IMR-90 (cell line): ENCODE results near the gene VPS50. TPM values are rescaled to one million over a fixed set of nuclear protein-coding genes. Genes with fewer than 3 reads are reported as not detected.

Experiments used
- ATAC-seq: fragments of 200-7000 bp; cut with Tn5 transposase; 2 replicates; pipeline ENCODE4 v1.9.1; 2020; ENCODE audit warnings: low read depth, mild to moderate bottlenecking, moderate library complexity
- BruUV-seq: library from RNA; stranded (reverse); fragments of 400-500 nt; replicated peaks from 2 replicates; lab custom pipeline; 2021; lab: Mats Ljungman, UMichigan
- CTCF ChIA-PET: fragments of 300-600 bp; formaldehyde crosslinking; extraction: SDS; loops from one replicate; lab custom pipeline; 2021; ENCODE audit warnings: antibody characterized with exemption; lab: Yijun Ruan, JAX
- POLR2A ChIA-PET: fragments of 300-600 bp; sonication (Branson Sonifier 250); formaldehyde crosslinking; loops from one replicate; lab custom pipeline; 2022; ENCODE audit warnings: antibody characterized with exemption; ENCODE audit not compliant: unreplicated experiment; lab: Charles Lee
- DNase-seq: peaks from one replicate; pipeline ENCODE4 v3.0.0; 2013
- H2AFZ ChIP-seq: replicated peaks from 2 replicates; pipeline ENCODE3; 2013; ENCODE audit warnings: low read length, mild to moderate bottlenecking; ENCODE audit not compliant: poor library complexity
- H2AK5ac ChIP-seq: 2 replicates; pipeline ENCODE4 v1.6.1; 2013; ENCODE audit warnings: low read depth, low read length, inconsistent platforms
- H2AK9ac ChIP-seq: replicated peaks from 2 replicates; pipeline ENCODE3; 2013; ENCODE audit warnings: mild to moderate bottlenecking, low read depth, low read length, moderate library complexity; ENCODE audit not compliant: poor library complexity
- H2BK120ac ChIP-seq: 2 replicates; pipeline ENCODE4 v1.6.1; 2013; ENCODE audit warnings: low read depth, low read length, inconsistent platforms
- H2BK15ac ChIP-seq: 3 replicates; pipeline ENCODE4 v1.6.1; 2013; ENCODE audit warnings: low read depth, low read length, inconsistent platforms
- H2BK20ac ChIP-seq: 2 replicates; pipeline ENCODE4 v1.6.1; 2013; ENCODE audit warnings: low read depth, mild to moderate bottlenecking, inconsistent platforms, low read length, moderate library complexity
- H2BK5ac ChIP-seq: 2 replicates; pipeline ENCODE4 v1.6.1; 2013; ENCODE audit warnings: mild to moderate bottlenecking, low read depth, low read length, inconsistent platforms; ENCODE audit not compliant: poor library complexity, severe bottlenecking
- H3K14ac ChIP-seq: replicated peaks from 2 replicates; pipeline ENCODE4 v1.6.1; 2013; ENCODE audit warnings: low read depth, low read length, inconsistent platforms
- H3K18ac ChIP-seq: 2 replicates; pipeline ENCODE4 v1.6.1; 2013; ENCODE audit warnings: low read depth, low read length, control low read depth
- H3K23ac ChIP-seq: 2 replicates; pipeline ENCODE4 v1.6.1; 2013; ENCODE audit warnings: low read depth, low read length, inconsistent platforms
- H3K27ac ChIP-seq: 2 replicates; pipeline ENCODE4 v1.5.1; 2013; ENCODE audit warnings: mild to moderate bottlenecking, control low read depth, low read length; ENCODE audit not compliant: insufficient read depth
- H3K27me3 ChIP-seq: 2 replicates; pipeline ENCODE4 v1.6.1; 2013; ENCODE audit warnings: low read length; ENCODE audit not compliant: control insufficient read depth, insufficient read depth
- H3K36me3 ChIP-seq: 2 replicates; pipeline ENCODE4 v1.6.1; 2013; ENCODE audit warnings: low read length, mixed read lengths; ENCODE audit not compliant: control insufficient read depth, insufficient read depth
- H3K4ac ChIP-seq: 2 replicates; pipeline ENCODE4 v1.6.1; 2013; ENCODE audit warnings: low read depth, low read length, inconsistent platforms
- H3K4me1 ChIP-seq: 2 replicates; pipeline ENCODE4 v1.6.1; 2013; ENCODE audit warnings: low read length, mixed read lengths; ENCODE audit not compliant: control insufficient read depth, insufficient read depth
- H3K4me2 ChIP-seq: 2 replicates; pipeline ENCODE4 v1.6.1; 2013; ENCODE audit warnings: low read depth, mild to moderate bottlenecking, control low read depth, low read length, moderate library complexity
- H3K4me3 ChIP-seq: 2 replicates; pipeline ENCODE4 v1.5.1; 2013; ENCODE audit warnings: low read depth, mild to moderate bottlenecking, control low read depth, low read length, moderate library complexity; ENCODE audit not compliant: insufficient read depth
- H3K56ac ChIP-seq: 2 replicates; pipeline ENCODE4 v1.6.1; 2013; ENCODE audit warnings: low read length, inconsistent platforms; ENCODE audit not compliant: insufficient read depth; ENCODE audit errors: extremely low read depth
- H3K79me1 ChIP-seq, 2 experiments: 2 replicates each; pipeline ENCODE4 v1.6.1; 2013; ENCODE audit warnings: low read length in 2 of 2, inconsistent platforms in 1 of 2, low read depth in 1 of 2
- H3K9ac ChIP-seq: 2 replicates; pipeline ENCODE4 v1.6.1; 2013; ENCODE audit warnings: low read depth, low read length, control low read depth
- H3K9me1 ChIP-seq: 2 replicates; pipeline ENCODE4 v1.6.1; 2013; ENCODE audit warnings: low read length, inconsistent platforms; ENCODE audit not compliant: insufficient read depth
- H3K9me3 ChIP-seq: 2 replicates; pipeline ENCODE4 v1.6.1; 2013; ENCODE audit warnings: low read length; ENCODE audit not compliant: control insufficient read depth, insufficient read depth
- H4K20me1 ChIP-seq: 2 replicates; pipeline ENCODE4 v1.6.1; 2013; ENCODE audit warnings: low read length, inconsistent platforms; ENCODE audit not compliant: insufficient read depth
- H4K5ac ChIP-seq: 2 replicates; pipeline ENCODE4 v1.6.1; 2013; ENCODE audit warnings: mild to moderate bottlenecking, low read depth, low read length, control low read depth
- H4K8ac ChIP-seq, 2 experiments: 2 replicates each; pipeline ENCODE4 v1.6.1; 2013; ENCODE audit warnings: low read depth in 2 of 2, low read length in 2 of 2, control low read depth in 1 of 2, inconsistent platforms in 1 of 2
- H4K91ac ChIP-seq: 2 replicates; pipeline ENCODE4 v1.6.1; 2013; ENCODE audit warnings: low read depth, low read length, inconsistent platforms; ENCODE audit not compliant: insufficient read depth
- BHLHE40 ChIP-seq: fragments of 150-350 bp; IDR thresholded peaks from 2 replicates; pipeline ENCODE4 v1.6.1; 2016; ENCODE audit warnings: mild to moderate bottlenecking, low read depth, low read length
- CEBPB ChIP-seq: IDR thresholded peaks from 2 replicates; pipeline ENCODE4 v1.6.1; 2012; ENCODE audit warnings: low read depth, low read length, improper control_type of control experiment
- CHD1 ChIP-seq: IDR thresholded peaks from 2 replicates; pipeline ENCODE4 v1.6.1; 2012; ENCODE audit warnings: low read depth, low read length, improper control_type of control experiment
- FOS ChIP-seq: fragments of 150-350 bp; IDR thresholded peaks from 2 replicates; pipeline ENCODE4 v1.6.1; 2016; ENCODE audit warnings: low read depth, low read length
- MAFK ChIP-seq: IDR thresholded peaks from 2 replicates; pipeline ENCODE4 v1.6.1; 2012; ENCODE audit warnings: low read depth, low read length, improper control_type of control experiment
- MAZ ChIP-seq: IDR thresholded peaks from 2 replicates; pipeline ENCODE4 v1.6.1; 2012; ENCODE audit warnings: low read depth, mild to moderate bottlenecking, low read length, improper control_type of control experiment, moderate library complexity, borderline replicate concordance
- MXI1 ChIP-seq: IDR thresholded peaks from 2 replicates; pipeline ENCODE4 v1.6.1; 2012; ENCODE audit warnings: low read depth, mild to moderate bottlenecking, low read length, moderate library complexity, borderline replicate concordance
- NFE2L2 ChIP-seq: fragments of 150-350 bp; IDR thresholded peaks from 2 replicates; pipeline ENCODE4 v1.6.1; 2016; ENCODE audit warnings: low read depth, mild to moderate bottlenecking, low read length
- POLR2A ChIP-seq: IDR thresholded peaks from 2 replicates; pipeline ENCODE4 v1.6.1; 2012; ENCODE audit warnings: mild to moderate bottlenecking, low read depth, low read length
- RAD21 ChIP-seq: IDR thresholded peaks from 2 replicates; pipeline ENCODE4 v1.6.1; 2012; ENCODE audit warnings: low read length, improper control_type of control experiment
- RCOR1 ChIP-seq: IDR thresholded peaks from 2 replicates; pipeline ENCODE4 v1.6.1; 2012; ENCODE audit warnings: mild to moderate bottlenecking, low read length, improper control_type of control experiment; ENCODE audit not compliant: insufficient replicate concordance
- RFX5 ChIP-seq: IDR thresholded peaks from 2 replicates; pipeline ENCODE4 v1.8.0; 2012; ENCODE audit warnings: low read depth, mild to moderate bottlenecking, low read length, moderate library complexity
- SMC3 ChIP-seq: fragments of 150-350 bp; IDR thresholded peaks from 2 replicates; pipeline ENCODE4 v1.6.1; 2016; ENCODE audit warnings: low read depth, mild to moderate bottlenecking, antibody characterized with exemption, low read length, moderate library complexity
- WGBS, 2 experiments: methylation state at CpG; one replicate each; pipeline versions ENCODE4 v1.1.5 to v1.1.7; 2013; ENCODE audit warnings: missing lambda C conversion rate in 2 of 2; ENCODE audit not compliant: insufficient read length in 1 of 2; ENCODE audit errors: extremely low coverage in 2 of 2; 5-methylcytosine and 5-hydroxymethylcytosine counted together
- dilution Hi-C: fragments of 300-500 bp; cut with HindIII; formaldehyde crosslinking; loops from one replicate; pipeline ENCODE4 v1.14.3; 2018; ENCODE audit warnings: low sequenced_read_pairs; ENCODE audit not compliant: unreplicated experiment
- in situ Hi-C: fragments of 300-500 bp; cut with MboI; formaldehyde crosslinking; loops from 3 replicates; pipeline ENCODE4 v1.14.3; 2019; ENCODE audit warnings: low sequenced_read_pairs, inconsistent platforms, mixed read lengths
- intact Hi-C: fragments of 100-400 bp; cut with micrococcal nuclease; formaldehyde crosslinking; loops from 2 replicates; pipeline ENCODE4 v1.10.0; 2022
- polyA plus RNA-seq, 3 experiments: library from polyadenylated mRNA; depleted of rRNA; stranded (reverse); fragments of >200 nt; gene quantifications; 2 replicates each; pipeline ENCODE4 v1.2.3, GENCODE V29; 2012; ENCODE audit warnings: low replicate concordance in 1 of 3
- total RNA-seq: library from RNA; depleted of rRNA; stranded (reverse); fragments of >200 nt; gene quantifications from 2 replicates; pipeline ENCODE4 v1.2.3, GENCODE V29; 2012
- TF ChIP-seq, protein P1 (sequence below): conservative IDR thresholded peaks from 2 replicates; pipeline ENCODE4 v1.5.1; 2012; ENCODE audit warnings: mild to moderate bottlenecking, low read depth, low read length, improper control_type of control experiment
- TF ChIP-seq, protein P2 (sequence below): fragments of 150-350 bp; IDR thresholded peaks from 2 replicates; pipeline ENCODE4 v1.6.1; 2016; ENCODE audit warnings: low read depth, mild to moderate bottlenecking, low read length, moderate library complexity, borderline replicate concordance

VPS50 gene
- total and polyA plus RNA-seq, 2 of the 4 experiments (the other 2 are of a cell fraction), result 7.1 to 22.0 TPM

DNA sequence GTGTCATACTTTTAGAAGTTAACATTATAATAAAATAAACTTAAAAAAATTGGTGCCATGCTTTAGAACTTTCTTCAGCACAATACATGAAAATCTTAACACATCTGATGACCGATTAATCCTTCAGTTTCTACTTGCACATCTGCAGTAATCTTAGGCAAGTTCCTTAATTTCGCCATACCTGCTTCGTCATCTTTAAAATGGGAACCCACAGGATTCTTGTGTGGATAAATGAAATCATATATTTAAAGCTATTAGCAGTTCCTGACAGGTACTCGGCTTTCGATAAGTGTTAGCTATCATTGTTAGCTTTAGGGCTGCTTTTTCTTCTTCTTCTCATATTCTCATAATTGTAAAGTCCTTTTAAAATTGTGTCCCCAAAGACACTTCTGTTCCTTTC lies 907 bp upstream of the VPS50 start:
- no peak overlapping the region for H2BK15ac ChIP-seq
- no peak for DNase-seq
- H3K18ac ChIP-seq, result no peak overlapping the region
- H3K9me3 ChIP-seq, result no peaks in the 10 kb centered on the region
- H3K56ac ChIP-seq, result no peak overlapping the region
- no peak overlapping the region for H2BK5ac ChIP-seq
- peaks cover 4% of the 10 kb centered on the region for H3K27me3 ChIP-seq
- peak overlapping the region; percentile 80 for H3K4me3 ChIP-seq
- no peak overlapping the region for H3K4ac ChIP-seq
- no peak overlapping the region for H3K14ac ChIP-seq
- dilution Hi-C loops (no loop called here), in situ Hi-C loops (loop anchor here (25.0 kb wide), 1 partner anchor 981 kb away; no protein-coding TSS in a partner anchor), intact Hi-C loops (no loop called here)
- no peak overlapping the region for H2AFZ ChIP-seq
- no peaks in the 10 kb centered on the region for H3K36me3 ChIP-seq
- H3K79me1 ChIP-seq, result peaks cover 16 to 25% of the 10 kb centered on the region in 2 experiments
- H2BK20ac ChIP-seq, result no peak overlapping the region
- H4K91ac ChIP-seq, result no peak overlapping the region
- H4K5ac ChIP-seq, result no peak overlapping the region; the same call in 1 of the 2 replicates
- no peak overlapping the region for H2AK9ac ChIP-seq
- peak overlapping the region; percentile 89 to 100 for H4K8ac ChIP-seq
- no peak overlapping the region for H3K23ac ChIP-seq
- H3K27ac ChIP-seq, result no peak overlapping the region
- WGBS, 2 experiments, result no CpG with 5 or more reads among the region's 5 CpGs
- no peak overlapping the region for H3K9ac ChIP-seq
- no peak for ATAC-seq
- peak overlapping the region; percentile 77 for H3K4me2 ChIP-seq
- no peaks in the 10 kb centered on the region for H4K20me1 ChIP-seq
- ChIA-PET POLR2A (no interaction called here), CTCF (interaction anchor here (2.2 kb wide), 1 partner anchor 138 kb away, joined by 9 read pairs; no protein-coding TSS in a partner anchor)
- H2AK5ac ChIP-seq, result no peak overlapping the region
- H3K9me1 ChIP-seq, result peaks cover 3% of the 10 kb centered on the region; the same call in 1 of the 2 replicates
- BruUV-seq, result no TSS peak
- no peaks in the 10 kb centered on the region for H3K4me1 ChIP-seq
- TF ChIP-seq, protein P1, sequence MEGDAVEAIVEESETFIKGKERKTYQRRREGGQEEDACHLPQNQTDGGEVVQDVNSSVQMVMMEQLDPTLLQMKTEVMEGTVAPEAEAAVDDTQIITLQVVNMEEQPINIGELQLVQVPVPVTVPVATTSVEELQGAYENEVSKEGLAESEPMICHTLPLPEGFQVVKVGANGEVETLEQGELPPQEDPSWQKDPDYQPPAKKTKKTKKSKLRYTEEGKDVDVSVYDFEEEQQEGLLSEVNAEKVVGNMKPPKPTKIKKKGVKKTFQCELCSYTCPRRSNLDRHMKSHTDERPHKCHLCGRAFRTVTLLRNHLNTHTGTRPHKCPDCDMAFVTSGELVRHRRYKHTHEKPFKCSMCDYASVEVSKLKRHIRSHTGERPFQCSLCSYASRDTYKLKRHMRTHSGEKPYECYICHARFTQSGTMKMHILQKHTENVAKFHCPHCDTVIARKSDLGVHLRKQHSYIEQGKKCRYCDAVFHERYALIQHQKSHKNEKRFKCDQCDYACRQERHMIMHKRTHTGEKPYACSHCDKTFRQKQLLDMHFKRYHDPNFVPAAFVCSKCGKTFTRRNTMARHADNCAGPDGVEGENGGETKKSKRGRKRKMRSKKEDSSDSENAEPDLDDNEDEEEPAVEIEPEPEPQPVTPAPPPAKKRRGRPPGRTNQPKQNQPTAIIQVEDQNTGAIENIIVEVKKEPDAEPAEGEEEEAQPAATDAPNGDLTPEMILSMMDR, result no peak
- TF ChIP-seq SMC3 (no peak), RCOR1 (no peak), RFX5 (no peak), CEBPB (no peak), FOS (no peak), BHLHE40 (no peak), RAD21 (no peak), MXI1 (no peak), CHD1 (no peak), POLR2A (no peak), MAZ (no peak), NFE2L2 (no peak), MAFK (no peak)
- TF ChIP-seq, protein P2, sequence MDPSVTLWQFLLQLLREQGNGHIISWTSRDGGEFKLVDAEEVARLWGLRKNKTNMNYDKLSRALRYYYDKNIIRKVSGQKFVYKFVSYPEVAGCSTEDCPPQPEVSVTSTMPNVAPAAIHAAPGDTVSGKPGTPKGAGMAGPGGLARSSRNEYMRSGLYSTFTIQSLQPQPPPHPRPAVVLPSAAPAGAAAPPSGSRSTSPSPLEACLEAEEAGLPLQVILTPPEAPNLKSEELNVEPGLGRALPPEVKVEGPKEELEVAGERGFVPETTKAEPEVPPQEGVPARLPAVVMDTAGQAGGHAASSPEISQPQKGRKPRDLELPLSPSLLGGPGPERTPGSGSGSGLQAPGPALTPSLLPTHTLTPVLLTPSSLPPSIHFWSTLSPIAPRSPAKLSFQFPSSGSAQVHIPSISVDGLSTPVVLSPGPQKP, result no peak
- no peak overlapping the region for H2BK120ac ChIP-seq
